Body of pancreas (tissue), 4 donors: ENCODE data around the gene PTPRCAP. TPM values are rescaled to one million over a fixed set of nuclear protein-coding genes. Genes with fewer than 3 reads are reported as not detected.
"Not testable (repeated sequence)": the region's sequence is repeated elsewhere in the genome, so short reads cannot be mapped to it uniquely, and the experiment has no call there.

Source experiments
- ATAC-seq: fragments of 150-250 bp; one replicate; pipeline ENCODE4 v1.9.1; 2016
- DNase-seq, 4 donors: peaks; one replicate each; pipeline ENCODE4 v3.0.0-alpha.2; 2019
- H3K27ac ChIP-seq, 4 donors: fragments of 200-600 bp; sonication (generic); 1 replicate in 3 of 4; 2 replicates in 1 of 4; pipeline versions ENCODE4 v1.5.1 to v1.6.1; 2016 to 2019; ENCODE audit warnings: mild to moderate bottlenecking in 1 of 4, mixed read lengths in 1 of 4, moderate library complexity in 1 of 4
- H3K27me3 ChIP-seq, 2 donors: fragments of 200-600 bp; sonication (generic); one replicate each; pipeline ENCODE4 v1.6.0; 2016; ENCODE audit warnings: mild to moderate bottlenecking in 1 of 2
- H3K36me3 ChIP-seq, 2 donors: fragments of 200-600 bp; sonication (generic); replicated peaks in 1 of 2; 2 replicates each; pipeline ENCODE4 v1.5.1; 2016; ENCODE audit warnings: low read depth in 2 of 2; ENCODE audit not compliant: insufficient read depth in 1 of 2
- H3K4me1 ChIP-seq: fragments of 200-600 bp; sonication (generic); one replicate; pipeline ENCODE4 v1.6.0; 2016
- H3K4me3 ChIP-seq, 2 donors: fragments of 200-600 bp; sonication (generic); 1 replicate in 1 of 2; 2 replicates in 1 of 2; pipeline ENCODE4 v1.5.1; 2016 to 2019
- H3K9me3 ChIP-seq, 3 donors: fragments of 200-600 bp; sonication (generic); 1 replicate in 2 of 3; 2 replicates in 1 of 3; pipeline ENCODE4 v1.5.1; 2016
- CTCF ChIP-seq, 7 experiments: fragments of 450-650 bp in 4 of 7; fragments of 200-600 bp in 3 of 7; sonication (generic) in 3 of 7; IDR thresholded peaks; one replicate each; pipeline ENCODE4 v1.5.1; 2016 to 2019; ENCODE audit warnings: antibody characterized with exemption in 7 of 7
- POLR2A ChIP-seq, 3 donors: fragments of 450-650 bp; IDR thresholded peaks; one replicate each; pipeline ENCODE4 v1.6.1; 2016; ENCODE audit warnings: antibody characterized with exemption in 3 of 3, mild to moderate bottlenecking in 2 of 3
- WGBS, 2 donors: methylation state at CpG; one replicate each; pipeline ENCODE4 v1.1.5; 2017; 5-methylcytosine and 5-hydroxymethylcytosine counted together
- intact Hi-C: fragments of 100-400 bp; cut with DNase I; formaldehyde crosslinking; loops from one replicate; pipeline ENCODE4 v1.15.1; 2023
- total RNA-seq, 2 donors: library from RNA; depleted of rRNA; stranded (reverse); fragments of >200 nt; gene quantifications; one replicate each; pipeline ENCODE4 v1.1.0, GENCODE V29; 2016

The PTPRCAP gene
- total RNA-seq, 2 donors from 2014 or later, result 6.0 to 6.9 TPM

- 1% methylated on average over 6 of the region's 6 CpGs; no CpG with 5 or more reads in 1 of the 2 donors for WGBS, 2 donors
- peak; percentile 1 for ATAC-seq
Measured at GRCh38 chr11:67468456-67468758, 30.9 kb upstream of the PTPRCAP start.

GRCh38 chr11:67468056-67468455 is 30.6 kb upstream of the PTPRCAP start:
- ATAC-seq, result peak; percentile 69
- Histone ChIP-seq H3K4me1 (peaks cover 57% of the 10 kb centered on the region), H3K9me3 (no peaks in the 10 kb centered on the region), H3K27me3 (no peaks in the 10 kb centered on the region), H3K36me3 (no peaks in the 10 kb centered on the region), H3K27ac (peak overlapping the region; percentile 82 to 93 (median 87)), H3K4me3 (peak overlapping the region; percentile 85 to 89)
- 9 to 12% methylated on average over 5 of the region's 5 CpGs for WGBS, 2 donors
- TF ChIP-seq CTCF (IDR thresholded peaks at IDR 0.05) (no peak), POLR2A (IDR thresholded peaks at IDR 0.05) (peak; percentile 59 to 73 (median 72))
- DNase-seq, result peak; percentile 94 to 98 (median 96)
- intact Hi-C loops, result no loop called here

More at GRCh38 chr11:67468456-67468758, 30.9 kb upstream of the PTPRCAP start:
- Histone ChIP-seq H3K9me3 (no peaks in the 10 kb centered on the region), H3K27ac (peak overlapping the region; percentile 82 to 93 (median 87)), H3K4me3 (peak overlapping the region; percentile 85 to 89), H3K27me3 (no peaks in the 10 kb centered on the region), H3K4me1 (peaks cover 54% of the 10 kb centered on the region), H3K36me3 (no peaks in the 10 kb centered on the region)
- no peak for DNase-seq
- intact Hi-C loops, result no loop called here
- TF ChIP-seq CTCF (IDR thresholded peaks at IDR 0.05) (no peak), POLR2A (IDR thresholded peaks at IDR 0.05) (no peak)

- Histone ChIP-seq H3K27ac (peak overlapping the region; percentile 82 to 93 (median 87)), H3K27me3 (no peaks in the 10 kb centered on the region), H3K36me3 (no peaks in the 10 kb centered on the region), H3K4me3 (peak overlapping the region in 1 of 2 donors; percentile 89), H3K9me3 (no peaks in the 10 kb centered on the region), H3K4me1 (peaks cover 57% of the 10 kb centered on the region)
- TF ChIP-seq CTCF (IDR thresholded peaks at IDR 0.05) (no peak), POLR2A (IDR thresholded peaks at IDR 0.05) (no peak)
- ATAC-seq, result no peak
- DNase-seq, result no peak
- 18 to 33% methylated on average over 6 to 11 of the region's 11 CpGs for WGBS, 2 donors
- intact Hi-C loops, result no loop called here
Measured at GRCh38 chr11:67466962-67467771, 29.7 kb upstream of the PTPRCAP start.

- Histone ChIP-seq H3K36me3 (no peaks in the 10 kb centered on the region), H3K4me1 (peaks cover 57% of the 10 kb centered on the region), H3K27me3 (no peaks in the 10 kb centered on the region), H3K4me3 (no peak overlapping the region), H3K9me3 (no peaks in the 10 kb centered on the region), H3K27ac (peak overlapping the region in 2 of 4 donors; percentile 87 to 93)
- WGBS, 2 donors, result 58 to 70% methylated on average over 2 to 5 of the region's 5 CpGs
- intact Hi-C loops, result no loop called here
- ATAC-seq (no peak), DNase-seq (peak; percentile 16 to 51 (median 40))
- TF ChIP-seq POLR2A (IDR thresholded peaks at IDR 0.05) (no peak), CTCF (IDR thresholded peaks at IDR 0.05) (no peak)
Measured at GRCh38 chr11:67466367-67466766, 28.9 kb upstream of the PTPRCAP start.

GRCh38 chr11:67465530-67465929 is 28.0 kb upstream of the PTPRCAP start:
- H3K4me3 ChIP-seq, H3K9me3 ChIP-seq, H3K27me3 ChIP-seq, ATAC-seq, intact Hi-C loops, H3K36me3 ChIP-seq: not testable (repeated sequence)
- Histone ChIP-seq H3K4me1 (peaks cover 57% of the 10 kb centered on the region), H3K27ac (peak overlapping the region; percentile 68 to 93 (median 82))
- peak in 1 of 4 donors; percentile 11 for DNase-seq
- 43 to 60% methylated on average over 2 of the region's 2 CpGs for WGBS, 2 donors
